Duodenal mucosa (tissue), 2 donors: ENCODE measurements around the gene PRTG.
"Not testable (repeated sequence)": the region's sequence is repeated elsewhere in the genome, so short reads cannot be mapped to it uniquely, and the experiment has no call there.

Experiments
- H3K27ac ChIP-seq: one replicate; pipeline ENCODE4 v1.7.0; 2013; ENCODE audit warnings: low read depth, low read length
- H3K27me3 ChIP-seq, 2 donors: one replicate each; pipeline ENCODE4 v1.7.0; 2013; ENCODE audit warnings: low read length in 2 of 2, control low read depth in 1 of 2; ENCODE audit not compliant: insufficient read depth in 2 of 2, control insufficient read depth in 1 of 2
- H3K36me3 ChIP-seq, 2 donors: one replicate each; pipeline ENCODE4 v1.7.0; 2013; ENCODE audit warnings: low read length in 2 of 2, control low read depth in 1 of 2; ENCODE audit not compliant: insufficient read depth in 2 of 2, control insufficient read depth in 1 of 2
- H3K4me1 ChIP-seq, 2 donors: one replicate each; pipeline ENCODE4 v1.7.0; 2013; ENCODE audit warnings: low read length in 2 of 2, control low read depth in 1 of 2; ENCODE audit not compliant: insufficient read depth in 2 of 2, control insufficient read depth in 1 of 2
- H3K4me3 ChIP-seq, 2 donors: one replicate each; pipeline ENCODE4 v1.7.0; 2013; ENCODE audit warnings: low read length in 2 of 2, low read depth in 1 of 2
- H3K9ac ChIP-seq, 2 donors: one replicate each; pipeline ENCODE4 v1.7.0; 2013; ENCODE audit warnings: low read length in 2 of 2, low read depth in 1 of 2
- H3K9me3 ChIP-seq, 2 donors: one replicate each; pipeline ENCODE4 v1.7.0; 2013; ENCODE audit warnings: low read length in 2 of 2, control low read depth in 1 of 2; ENCODE audit not compliant: control insufficient read depth in 1 of 2

PRTG gene

DNA sequence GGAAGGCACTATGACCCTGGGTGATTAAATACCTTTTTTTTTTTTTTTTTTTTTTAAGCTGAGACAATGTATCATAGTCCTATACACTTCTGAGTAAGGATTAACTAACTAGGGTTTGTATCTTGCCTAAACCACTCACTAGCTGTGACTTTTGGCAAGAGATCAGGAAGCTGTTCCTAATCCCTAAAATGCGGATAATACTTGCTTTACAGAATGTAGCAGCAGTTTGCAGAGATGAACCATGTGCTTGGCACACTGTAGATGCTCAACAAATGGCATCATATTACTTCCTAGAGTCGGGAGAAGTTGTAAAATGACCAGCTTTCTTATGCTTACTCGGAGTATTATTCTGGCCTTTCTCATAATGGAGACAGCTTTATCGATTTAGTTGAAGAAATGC, 129.2 kb downstream of the PRTG start:
- Histone ChIP-seq H3K9ac (no peak overlapping the region), H3K36me3 (no peaks in the 10 kb centered on the region), H3K4me3 (no peak overlapping the region), H3K4me1 (no peaks in the 10 kb centered on the region), H3K27ac (no peak overlapping the region), H3K27me3 (peaks cover 0 to 3% of the 10 kb centered on the region in 2 donors), H3K9me3 (no peaks in the 10 kb centered on the region)

GRCh38 chr15:55606214-55606613, 136.7 kb downstream of the PRTG start:
- Histone ChIP-seq H3K27me3 (no peaks in the 10 kb centered on the region), H3K4me1 (no peaks in the 10 kb centered on the region), H3K36me3 (no peaks in the 10 kb centered on the region), H3K4me3 (no peak overlapping the region), H3K9me3 (no peaks in the 10 kb centered on the region), H3K9ac (no peak overlapping the region), H3K27ac (no peak overlapping the region)

GRCh38 chr15:55601374-55601773, 141.6 kb downstream of the PRTG start:
- H3K36me3 ChIP-seq = no peaks in the 10 kb centered on the region
- no peak overlapping the region for H3K9ac ChIP-seq
- H3K4me3 ChIP-seq = no peak overlapping the region
- H3K27me3 ChIP-seq = no peaks in the 10 kb centered on the region
- no peaks in the 10 kb centered on the region for H3K4me1 ChIP-seq
- no peaks in the 10 kb centered on the region for H3K9me3 ChIP-seq
- H3K27ac ChIP-seq = no peak overlapping the region

DNA sequence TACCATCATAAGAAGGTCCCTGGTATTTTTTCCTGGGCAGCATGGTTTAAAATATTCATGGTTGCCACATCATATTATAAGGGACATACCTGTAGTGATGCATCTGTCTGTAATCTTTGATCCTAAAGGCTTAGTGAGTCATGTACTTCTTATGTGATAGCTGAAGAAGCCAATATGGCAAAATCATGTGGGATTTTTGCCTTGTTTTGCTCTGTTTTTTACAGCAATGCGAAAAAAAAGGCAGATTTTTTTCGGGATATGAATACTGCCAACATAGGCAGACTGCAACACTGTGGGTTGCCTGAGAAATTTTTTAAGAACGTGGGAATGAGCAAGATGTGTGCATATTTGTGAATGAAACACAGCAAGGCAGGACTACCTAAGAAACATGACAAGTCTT, 143.5 kb downstream of the PRTG start:
- Histone ChIP-seq H3K9me3 (no peaks in the 10 kb centered on the region), H3K27me3 (no peaks in the 10 kb centered on the region), H3K27ac (no peak overlapping the region), H3K36me3 (no peaks in the 10 kb centered on the region), H3K4me1 (no peaks in the 10 kb centered on the region), H3K9ac (no peak overlapping the region), H3K4me3 (no peak overlapping the region)

- H3K4me1 ChIP-seq, H3K9me3 ChIP-seq, H3K27ac ChIP-seq, H3K36me3 ChIP-seq, H3K4me3 ChIP-seq, H3K9ac ChIP-seq: not testable (repeated sequence)
- H3K27me3 ChIP-seq = peaks cover 10 to 12% of the 10 kb centered on the region in 2 donors
Observed at GRCh38 chr15:55593019-55593418, 149.9 kb downstream of the PRTG start.

- Histone ChIP-seq H3K36me3 (no peaks in the 10 kb centered on the region), H3K27ac (no peak overlapping the region), H3K4me3 (no peak overlapping the region), H3K27me3 (peaks cover 24 to 30% of the 10 kb centered on the region in 2 donors), H3K9ac (no peak overlapping the region), H3K4me1 (no peaks in the 10 kb centered on the region), H3K9me3 (no peaks in the 10 kb centered on the region)
Observed at GRCh38 chr15:55590788-55591187, 152.2 kb downstream of the PRTG start.

- peaks cover 33 to 39% of the 10 kb centered on the region in 2 donors for H3K27me3 ChIP-seq
- no peaks in the 10 kb centered on the region for H3K9me3 ChIP-seq
- no peaks in the 10 kb centered on the region for H3K4me1 ChIP-seq
- H3K27ac ChIP-seq = no peak overlapping the region
- H3K9ac ChIP-seq = no peak overlapping the region
- peak overlapping the region in 1 of 2 donors; percentile 54 for H3K4me3 ChIP-seq
- no peaks in the 10 kb centered on the region for H3K36me3 ChIP-seq
Observed at GRCh38 chr15:55589287-55589686, 153.7 kb downstream of the PRTG start.

- Histone ChIP-seq H3K4me3 (peak overlapping the region; percentile 54 to 57), H3K4me1 (no peaks in the 10 kb centered on the region), H3K9ac (peak overlapping the region in 1 of 2 donors; percentile 15), H3K27me3 (peaks cover 37 to 40% of the 10 kb centered on the region in 2 donors), H3K9me3 (no peaks in the 10 kb centered on the region), H3K36me3 (no peaks in the 10 kb centered on the region), H3K27ac (no peak overlapping the region)
Observed at GRCh38 chr15:55588815-55589115, 154.2 kb downstream of the PRTG start.

DNA sequence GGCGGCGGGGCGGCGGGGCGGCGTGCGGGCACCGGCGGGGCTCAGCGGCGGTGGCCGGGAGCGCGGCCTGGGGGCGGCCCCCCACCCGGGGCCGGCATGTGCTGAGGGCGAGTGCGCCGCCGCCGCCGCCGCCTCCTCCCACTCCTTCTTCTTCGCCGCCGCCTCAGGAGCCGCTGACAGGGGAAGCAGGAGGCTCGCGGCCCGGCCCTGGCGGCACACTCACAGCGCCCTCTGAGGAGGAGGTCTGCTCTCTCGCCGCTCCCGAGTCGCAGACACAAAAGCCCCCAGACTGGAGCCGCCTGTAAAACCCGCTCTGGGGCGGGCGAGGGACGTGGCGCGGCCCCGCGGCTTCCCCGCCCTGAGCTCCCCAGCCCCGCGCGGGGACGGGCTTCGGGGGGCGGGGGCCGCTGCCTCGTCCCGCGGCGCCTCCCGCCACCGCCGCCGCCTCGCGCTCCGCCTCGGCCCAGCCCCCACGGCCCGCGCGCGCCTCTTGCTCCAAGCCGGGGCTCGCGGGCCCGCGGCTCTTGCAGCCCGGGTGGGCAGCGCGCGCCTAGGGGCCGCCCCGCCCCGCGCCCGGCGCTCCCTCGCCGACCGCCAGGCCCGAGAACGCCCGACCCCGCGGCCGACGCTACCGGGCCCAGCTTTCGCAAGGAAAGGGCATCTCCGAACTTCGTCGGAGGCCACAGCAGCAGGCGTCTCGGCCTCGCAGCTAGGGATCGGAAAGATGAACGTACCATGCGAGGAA, 154.7 kb downstream of the PRTG start, which contains the start of gene PYGO1:
TSS of gene PYGO1 (minus strand) at position 276 of the 745 bp plus-strand sequence. CDS start 462 bp downstream, outside the sequence.
- Histone ChIP-seq H3K4me3 (peak within 1 kb of the TSS; percentile 57), H3K27me3 (peaks cover 37 to 40% of the 10 kb centered on the region in 2 donors), H3K36me3 (no peaks in the 10 kb centered on the region), H3K27ac (no peak within 1 kb of the TSS), H3K9ac (peak within 1 kb of the TSS in 1 of 2 donors; percentile 15), H3K9me3 (no peaks in the 10 kb centered on the region), H3K4me1 (no peaks in the 10 kb centered on the region)

DNA sequence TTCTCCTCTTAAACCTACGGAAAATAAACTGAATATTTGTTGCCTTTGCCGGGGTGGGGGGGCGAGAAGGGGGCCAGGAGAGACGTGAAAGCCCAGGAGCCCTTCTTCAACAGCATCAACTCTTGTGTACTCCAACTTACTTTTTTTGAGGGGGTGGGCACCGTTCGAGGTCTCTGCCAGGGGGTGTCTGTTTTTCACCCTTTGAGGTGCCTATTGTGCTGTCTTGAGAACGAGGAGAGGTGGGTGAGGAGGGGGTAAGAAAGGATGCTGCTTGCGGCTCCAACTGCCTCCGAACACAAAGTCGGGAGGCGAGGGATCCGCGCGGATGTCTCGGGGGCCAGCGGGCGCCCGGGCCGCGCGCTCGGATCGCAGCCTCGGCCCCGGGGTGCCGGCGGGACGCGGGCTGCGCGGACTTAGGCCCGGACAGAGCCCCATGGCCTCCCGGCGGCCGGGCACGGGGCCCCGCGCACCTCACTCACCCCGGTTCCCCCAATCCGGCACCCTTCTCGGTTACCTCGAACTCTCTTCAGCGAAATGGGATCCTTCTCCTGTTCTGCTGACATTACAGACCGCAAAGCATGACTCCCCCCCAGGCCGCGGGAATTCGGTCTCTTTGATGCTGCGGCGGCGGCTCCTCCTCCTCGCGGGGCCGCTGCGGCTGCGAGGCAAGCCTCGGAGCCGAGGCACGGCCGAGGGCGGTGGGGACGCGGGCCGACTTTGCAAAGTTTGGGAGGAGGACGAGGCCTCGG, 155.5 kb downstream of the PRTG start:
- H3K9me3 ChIP-seq = no peaks in the 10 kb centered on the region
- H3K4me1 ChIP-seq = no peaks in the 10 kb centered on the region
- H3K36me3 ChIP-seq = no peaks in the 10 kb centered on the region
- H3K4me3 ChIP-seq = peak overlapping the region; percentile 47 to 57
- H3K27ac ChIP-seq = no peak overlapping the region
- H3K9ac ChIP-seq = no peak overlapping the region
- H3K27me3 ChIP-seq = peaks cover 37 to 40% of the 10 kb centered on the region in 2 donors
